ENCODE results near the gene SP7. TPM values are rescaled to one million over a fixed set of nuclear protein-coding genes. Genes with fewer than 3 reads are reported as not detected.
A peak's percentile ranks its signal among the peaks of the same experiment; 100 is the strongest.
"Not testable (repeated sequence)": the region's sequence is repeated elsewhere in the genome, so short reads cannot be mapped to it uniquely, and the experiment has no call there.

Gene SP7
- total and polyA plus RNA-seq, 2 donors from 2014 or later, result not detected

DNA sequence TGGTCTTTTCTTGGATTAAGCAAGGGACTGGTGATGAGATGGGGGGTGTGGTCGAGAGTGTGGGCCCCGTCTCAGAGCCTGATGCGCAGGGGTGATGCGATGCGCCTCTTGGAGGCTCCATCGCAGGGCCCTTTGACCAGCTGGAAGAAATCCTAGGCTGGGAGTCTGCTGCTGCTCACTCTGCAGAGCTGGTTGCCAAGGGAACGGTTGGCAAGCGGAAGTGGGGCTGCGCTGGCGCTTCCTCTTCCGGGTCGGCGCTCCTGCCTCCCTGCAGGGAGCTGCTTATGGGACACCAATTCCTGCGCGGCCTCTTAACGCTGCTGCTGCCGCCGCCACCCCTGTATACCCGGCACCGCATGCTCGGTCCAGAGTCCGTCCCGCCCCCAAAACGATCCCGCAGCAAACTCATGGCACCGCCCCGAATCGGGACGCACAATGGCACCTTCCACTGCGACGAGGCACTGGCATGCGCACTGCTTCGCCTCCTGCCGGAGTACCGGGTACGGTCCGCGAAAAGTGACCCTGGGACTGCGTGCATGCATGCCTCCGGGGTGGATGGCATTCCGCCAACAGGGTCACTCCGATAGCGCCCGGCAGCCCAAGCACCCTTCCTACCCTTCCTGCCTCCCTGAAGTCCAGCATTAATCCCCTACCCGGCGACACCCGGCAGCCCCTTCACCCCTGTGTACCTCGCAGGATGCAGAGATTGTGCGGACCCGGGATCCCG lies 36.5 kb downstream of the SP7 start, which contains the start of gene MYG1:
Gene MYG1, plus strand, starts transcription at position 242 of the 727 bp plus-strand sequence. Its CDS starts 43 bp downstream, at position 285.
- H3K27ac ChIP-seq (ENCODE audit: low read depth in 2 of 2, low read length in 2 of 2), result peak within 1 kb of the TSS in 1 of 2 donors; percentile 70
- H3K9me3 ChIP-seq (ENCODE audit: control insufficient read depth in 2 of 3, insufficient read depth in 1 of 3, low read length in 3 of 3), result no peaks in the 10 kb centered on the region
- peaks cover 2 to 16% (median 6%) of the 10 kb centered on the region in 3 donors for H3K36me3 ChIP-seq (ENCODE audit: control insufficient read depth in 2 of 3, insufficient read depth in 3 of 3, low read length in 3 of 3)
- FAIRE-seq, result no peak
- H3K27me3 ChIP-seq (ENCODE audit: control insufficient read depth, insufficient read depth, low read length), result no peaks in the 10 kb centered on the region
- peak within 1 kb of the TSS; percentile 35 to 94 (median 63) for H3K9ac ChIP-seq (ENCODE audit: low read length in 3 of 3)
- TF ChIP-seq, protein P1, sequence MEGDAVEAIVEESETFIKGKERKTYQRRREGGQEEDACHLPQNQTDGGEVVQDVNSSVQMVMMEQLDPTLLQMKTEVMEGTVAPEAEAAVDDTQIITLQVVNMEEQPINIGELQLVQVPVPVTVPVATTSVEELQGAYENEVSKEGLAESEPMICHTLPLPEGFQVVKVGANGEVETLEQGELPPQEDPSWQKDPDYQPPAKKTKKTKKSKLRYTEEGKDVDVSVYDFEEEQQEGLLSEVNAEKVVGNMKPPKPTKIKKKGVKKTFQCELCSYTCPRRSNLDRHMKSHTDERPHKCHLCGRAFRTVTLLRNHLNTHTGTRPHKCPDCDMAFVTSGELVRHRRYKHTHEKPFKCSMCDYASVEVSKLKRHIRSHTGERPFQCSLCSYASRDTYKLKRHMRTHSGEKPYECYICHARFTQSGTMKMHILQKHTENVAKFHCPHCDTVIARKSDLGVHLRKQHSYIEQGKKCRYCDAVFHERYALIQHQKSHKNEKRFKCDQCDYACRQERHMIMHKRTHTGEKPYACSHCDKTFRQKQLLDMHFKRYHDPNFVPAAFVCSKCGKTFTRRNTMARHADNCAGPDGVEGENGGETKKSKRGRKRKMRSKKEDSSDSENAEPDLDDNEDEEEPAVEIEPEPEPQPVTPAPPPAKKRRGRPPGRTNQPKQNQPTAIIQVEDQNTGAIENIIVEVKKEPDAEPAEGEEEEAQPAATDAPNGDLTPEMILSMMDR (IDR thresholded peaks at IDR 0.05; ENCODE audit: borderline replicate concordance, extremely low read depth, insufficient read depth), result no peak
- intact Hi-C loops (cut with DNase I), result no loop called here
- H3K4me1 ChIP-seq (ENCODE audit: control insufficient read depth in 2 of 3, insufficient read depth in 2 of 3, low read depth in 1 of 3, low read length in 3 of 3), result peaks cover 2 to 29% (median 5%) of the 10 kb centered on the region in 3 donors
- DNase-seq, result peak; percentile 93 to 97 (median 95)
- H3K4me3 ChIP-seq (ENCODE audit: low read length in 3 of 3), result peak within 1 kb of the TSS; percentile 78 to 90 (median 84)

DNA sequence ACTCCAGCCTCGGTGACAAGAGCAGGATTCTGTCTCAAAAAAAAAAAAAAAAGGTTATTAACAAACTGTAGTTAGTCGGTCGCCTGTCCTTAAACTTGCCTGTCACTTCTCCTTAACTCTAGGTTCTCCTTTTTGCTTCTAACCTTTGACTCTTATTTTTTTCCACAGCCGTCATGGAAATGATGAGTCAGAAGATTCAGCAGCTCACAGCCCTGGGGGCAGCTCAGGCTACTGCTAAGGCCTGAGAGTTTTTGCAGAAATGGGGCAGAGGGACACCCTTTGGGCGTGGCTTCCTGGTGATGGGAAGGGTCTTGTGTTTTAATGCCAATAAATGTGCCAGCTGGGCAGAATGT lies 37.1 kb downstream of the SP7 start:
- intact Hi-C loops (cut with DNase I), result no loop called here
- H3K36me3 ChIP-seq (ENCODE audit: control insufficient read depth in 2 of 3, insufficient read depth in 3 of 3, low read length in 3 of 3), result peaks cover 2 to 16% (median 6%) of the 10 kb centered on the region in 3 donors
- H3K4me3 ChIP-seq (ENCODE audit: low read length in 3 of 3), result peak overlapping the region; percentile 78 to 90 (median 84)
- H3K9me3 ChIP-seq (ENCODE audit: control insufficient read depth in 2 of 3, insufficient read depth in 1 of 3, low read length in 3 of 3), result no peaks in the 10 kb centered on the region
- no peaks in the 10 kb centered on the region for H3K27me3 ChIP-seq (ENCODE audit: control insufficient read depth, insufficient read depth, low read length)
- peak overlapping the region in 1 of 3 donors; percentile 94 for H3K9ac ChIP-seq (ENCODE audit: low read length in 3 of 3)
- H3K4me1 ChIP-seq (ENCODE audit: control insufficient read depth in 2 of 3, insufficient read depth in 2 of 3, low read depth in 1 of 3, low read length in 3 of 3), result peaks cover 2 to 29% (median 5%) of the 10 kb centered on the region in 3 donors
- TF ChIP-seq, protein P1 (IDR thresholded peaks at IDR 0.05; ENCODE audit: borderline replicate concordance, extremely low read depth, insufficient read depth), result no peak
- DNase-seq (peak in 1 of 5 donors; percentile 37), FAIRE-seq (no peak)
- H3K27ac ChIP-seq (ENCODE audit: low read depth in 2 of 2, low read length in 2 of 2), result peak overlapping the region in 1 of 2 donors; percentile 70

DNA sequence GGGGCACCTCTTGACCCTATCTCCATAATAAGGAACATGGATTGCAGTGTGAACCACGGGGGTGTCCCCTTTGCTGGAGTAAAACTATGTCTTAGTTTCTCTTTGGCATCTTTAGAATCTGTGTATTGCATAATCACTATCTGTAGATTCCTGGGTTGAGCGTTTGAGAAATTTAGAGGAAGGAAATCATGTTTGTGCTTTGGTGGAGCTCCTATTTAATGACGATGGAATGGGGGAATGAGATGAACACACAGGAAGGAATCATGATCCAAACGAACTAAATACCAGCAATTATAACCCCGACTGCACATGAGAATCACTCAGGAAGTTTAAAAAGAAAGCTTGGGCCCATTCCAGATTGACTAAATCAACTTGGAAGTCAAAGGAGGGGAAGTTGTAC lies 38.0 kb downstream of the SP7 start:
- Histone ChIP-seq H3K36me3 (ENCODE audit: control insufficient read depth in 2 of 3, insufficient read depth in 3 of 3, low read length in 3 of 3) (peaks cover 2 to 13% (median 3%) of the 10 kb centered on the region in 3 donors), H3K4me1 (ENCODE audit: control insufficient read depth in 2 of 3, insufficient read depth in 2 of 3, low read depth in 1 of 3, low read length in 3 of 3) (peaks cover 2 to 29% (median 5%) of the 10 kb centered on the region in 3 donors), H3K4me3 (ENCODE audit: low read length in 3 of 3) (no peak overlapping the region), H3K9me3 (ENCODE audit: control insufficient read depth in 2 of 3, insufficient read depth in 1 of 3, low read length in 3 of 3) (no peaks in the 10 kb centered on the region), H3K27ac (ENCODE audit: low read depth in 2 of 2, low read length in 2 of 2) (no peak overlapping the region), H3K9ac (ENCODE audit: low read length in 3 of 3) (no peak overlapping the region), H3K27me3 (ENCODE audit: control insufficient read depth, insufficient read depth, low read length) (no peaks in the 10 kb centered on the region)
- FAIRE-seq (no peak), DNase-seq (no peak)
- intact Hi-C loops (cut with DNase I), result no loop called here
- TF ChIP-seq, protein P1 (IDR thresholded peaks at IDR 0.05; ENCODE audit: borderline replicate concordance, extremely low read depth, insufficient read depth), result no peak

DNA sequence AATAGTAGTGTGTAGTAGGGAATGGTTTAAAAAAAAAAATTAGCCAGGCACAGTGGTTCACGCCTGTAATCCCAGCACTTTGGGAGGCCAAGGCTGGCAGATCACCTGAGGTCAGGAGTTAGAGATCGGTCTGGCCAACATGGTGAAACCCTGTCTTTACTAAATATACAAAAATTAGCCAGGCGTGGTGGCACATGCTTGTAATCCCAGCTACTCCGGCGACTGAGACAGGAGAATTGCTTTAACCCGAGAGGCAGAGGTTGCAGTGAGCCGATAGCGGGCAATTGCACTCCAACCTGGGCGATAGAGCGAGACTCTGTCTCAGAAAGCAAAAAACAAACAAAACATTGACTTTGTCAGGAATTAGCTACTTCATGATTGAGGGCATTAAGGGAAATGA lies 39.0 kb downstream of the SP7 start:
- H3K27ac ChIP-seq (ENCODE audit: low read depth in 2 of 2, low read length in 2 of 2); H3K36me3 ChIP-seq (ENCODE audit: control insufficient read depth in 2 of 3, insufficient read depth in 3 of 3, low read length in 3 of 3); FAIRE-seq; intact Hi-C loops (cut with DNase I); H3K4me3 ChIP-seq (ENCODE audit: low read length in 3 of 3); H3K27me3 ChIP-seq (ENCODE audit: control insufficient read depth, insufficient read depth, low read length); H3K9me3 ChIP-seq (ENCODE audit: control insufficient read depth in 2 of 3, insufficient read depth in 1 of 3, low read length in 3 of 3); H3K9ac ChIP-seq (ENCODE audit: low read length in 3 of 3); DNase-seq: not testable (repeated sequence)
- H3K4me1 ChIP-seq (ENCODE audit: control insufficient read depth in 2 of 3, insufficient read depth in 2 of 3, low read depth in 1 of 3, low read length in 3 of 3), result peaks cover 2 to 29% (median 5%) of the 10 kb centered on the region in 3 donors
